CD4-positive, alpha-beta T cell treated with Interleukin-10 for 1 hour (primary cell): Measurements from ENCODE around the gene ECT2.
"Not testable (repeated sequence)": the region's sequence is repeated elsewhere in the genome, so short reads cannot be mapped to it uniquely, and the experiment has no call there.

ENCODE experiments used
- DNase-seq: peaks from one replicate; pipeline ENCODE4 v3.0.0-alpha.2; 2020

ECT2 gene

DNA sequence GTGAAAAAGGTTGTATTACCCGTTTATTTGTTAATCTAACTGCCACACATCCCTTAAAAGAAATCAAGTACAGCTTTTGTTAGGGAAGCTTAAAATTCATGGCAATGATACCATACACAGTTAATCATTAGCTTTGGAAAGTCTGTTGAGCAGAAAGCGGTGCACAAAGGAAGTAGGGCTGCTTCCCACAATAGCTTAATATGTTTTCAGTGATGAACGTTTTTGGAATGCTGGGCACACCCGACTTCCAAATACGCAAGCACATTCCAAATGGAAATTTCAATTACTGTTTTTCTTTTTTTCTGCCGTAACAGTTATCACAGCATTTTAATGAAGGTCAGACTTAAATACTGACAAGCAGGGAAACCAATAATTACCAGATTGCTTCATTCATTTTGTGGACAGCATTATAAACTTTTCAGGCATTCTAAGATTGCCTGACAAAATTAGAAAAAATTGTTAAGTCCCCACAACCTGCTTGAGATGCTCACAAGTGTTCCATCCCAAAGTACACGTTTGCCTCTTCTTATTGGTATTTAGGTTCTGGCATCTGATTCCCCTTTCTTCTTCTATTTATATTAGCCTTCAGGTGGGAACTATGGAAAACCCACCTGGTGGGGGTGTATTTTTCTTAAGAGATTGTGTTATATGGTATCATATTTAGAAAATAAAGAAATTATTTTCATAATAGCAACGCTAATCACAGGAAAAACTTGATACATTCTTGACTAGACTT lies 1.1 kb upstream of the ECT2 start:
- no peak for DNase-seq

DNA sequence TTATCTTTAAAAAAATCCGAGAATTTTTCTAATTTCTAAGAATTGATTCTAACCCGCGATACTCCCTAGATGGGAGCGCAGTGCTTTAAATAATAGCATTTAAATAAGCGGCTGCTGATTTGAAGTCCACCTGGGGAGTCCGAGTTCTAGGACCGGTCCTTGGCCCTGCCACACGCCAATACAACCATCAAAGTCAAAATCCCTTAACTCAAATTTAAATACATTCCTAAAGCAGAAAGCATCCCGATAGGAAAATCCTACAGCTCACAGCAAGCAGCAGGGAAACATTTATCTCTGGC lies 508 bp upstream of the ECT2 start:
- no peak for DNase-seq

DNA sequence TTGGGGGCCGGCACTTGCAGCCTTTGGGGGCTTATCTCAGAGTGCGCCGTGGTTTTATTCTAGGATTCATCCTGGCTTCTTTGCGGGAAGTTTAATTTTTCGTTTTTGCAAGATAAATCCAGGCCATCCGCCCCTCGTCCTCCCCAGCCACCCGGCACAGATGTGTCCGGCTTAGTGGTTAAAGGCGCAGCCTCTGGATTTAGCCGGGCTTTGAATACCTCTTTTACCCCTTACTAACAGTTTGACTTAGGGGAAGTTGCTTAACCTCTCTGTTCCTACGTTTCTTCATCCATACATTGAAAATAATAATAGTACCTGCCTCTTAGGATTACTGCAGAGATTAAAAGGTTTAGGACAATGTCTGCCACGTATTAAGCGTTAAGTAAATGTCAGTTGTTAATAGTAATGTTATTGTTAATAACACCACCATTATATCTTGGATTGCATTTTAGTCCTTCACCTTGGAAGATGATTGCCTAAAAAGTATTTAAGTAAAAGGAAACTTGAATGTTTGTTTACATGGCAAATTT lies 714 bp downstream of the ECT2 start:
- no peak for DNase-seq

DNA sequence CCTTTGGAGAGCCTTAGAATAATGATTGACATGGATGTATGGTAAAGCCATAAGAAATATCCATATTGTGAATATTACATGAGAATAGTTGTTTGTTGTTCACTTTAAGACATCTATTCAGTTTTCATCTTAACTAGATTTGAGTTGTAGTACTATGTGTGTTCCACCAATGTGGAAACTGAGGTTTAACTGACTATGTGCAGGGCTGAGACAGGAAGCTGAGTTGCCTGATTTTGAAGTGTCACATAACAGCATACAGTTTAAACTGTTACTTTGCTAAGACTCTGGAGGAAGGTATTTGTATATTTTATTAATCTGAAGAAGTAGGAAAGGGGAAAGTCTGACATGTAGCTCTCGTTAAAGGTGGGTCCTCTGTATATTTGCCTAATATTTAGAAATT lies 2.1 kb downstream of the ECT2 start:
- peak; percentile 10 for DNase-seq

DNA sequence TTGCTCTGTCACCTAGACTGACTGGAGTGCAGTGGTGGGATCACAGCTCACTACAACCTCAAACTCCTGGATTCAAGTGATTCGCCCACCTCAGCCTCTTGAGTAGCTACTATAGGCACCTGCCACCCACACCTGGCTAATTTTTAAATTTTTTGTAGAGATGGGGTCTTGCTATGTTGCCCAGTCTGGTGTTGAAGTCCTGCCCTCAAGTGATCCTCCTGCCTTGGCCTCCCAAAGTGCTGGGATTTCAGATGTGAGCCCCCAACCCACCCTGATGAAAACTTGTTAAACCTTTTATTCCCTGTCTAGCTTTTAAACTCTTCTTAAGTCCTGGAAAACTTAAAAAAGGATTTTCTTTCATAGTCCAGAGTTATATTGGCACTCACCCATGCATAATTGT lies 2.6 kb downstream of the ECT2 start:
- DNase-seq, result no peak

DNA sequence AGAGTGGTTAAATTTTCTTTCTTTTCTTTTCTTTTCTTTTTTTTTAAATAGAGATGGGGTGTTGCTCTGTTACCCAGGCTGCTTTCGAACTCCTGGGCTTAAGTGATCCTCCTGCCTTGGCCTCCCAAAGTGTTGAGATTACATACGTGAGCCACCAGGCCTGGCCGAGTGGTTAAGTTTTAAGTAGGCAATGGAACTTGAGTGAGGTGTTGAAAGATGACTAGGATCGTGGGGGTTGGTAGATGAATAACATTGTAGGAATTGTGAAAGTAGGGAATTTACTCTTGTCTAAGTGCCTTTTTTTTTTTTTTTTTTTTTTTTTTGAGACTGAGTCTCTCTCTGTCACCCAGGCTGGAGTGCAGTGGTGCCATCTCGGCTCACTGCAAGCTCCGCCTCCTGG lies 9.9 kb downstream of the ECT2 start:
- not testable (repeated sequence) for DNase-seq

DNA sequence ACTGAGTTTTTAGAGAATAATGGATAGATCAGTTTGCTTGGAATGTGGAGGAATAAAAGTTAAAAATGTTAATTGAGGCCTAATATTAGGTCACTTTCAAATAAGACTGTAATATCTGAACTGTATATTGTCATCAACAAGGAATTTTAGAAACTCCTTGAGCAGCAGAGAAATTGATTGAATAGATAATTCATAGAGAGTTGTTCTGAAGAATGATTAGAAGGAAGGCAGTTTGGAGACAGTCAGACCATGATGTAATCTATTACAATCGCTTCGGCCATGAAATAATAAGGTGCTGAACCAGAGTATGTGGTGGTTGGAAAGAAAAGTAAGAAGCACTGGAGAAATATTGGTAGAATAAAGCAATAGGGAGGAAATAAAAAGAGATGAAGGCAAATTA lies 15.7 kb downstream of the ECT2 start:
- DNase-seq, result no peak

DNA sequence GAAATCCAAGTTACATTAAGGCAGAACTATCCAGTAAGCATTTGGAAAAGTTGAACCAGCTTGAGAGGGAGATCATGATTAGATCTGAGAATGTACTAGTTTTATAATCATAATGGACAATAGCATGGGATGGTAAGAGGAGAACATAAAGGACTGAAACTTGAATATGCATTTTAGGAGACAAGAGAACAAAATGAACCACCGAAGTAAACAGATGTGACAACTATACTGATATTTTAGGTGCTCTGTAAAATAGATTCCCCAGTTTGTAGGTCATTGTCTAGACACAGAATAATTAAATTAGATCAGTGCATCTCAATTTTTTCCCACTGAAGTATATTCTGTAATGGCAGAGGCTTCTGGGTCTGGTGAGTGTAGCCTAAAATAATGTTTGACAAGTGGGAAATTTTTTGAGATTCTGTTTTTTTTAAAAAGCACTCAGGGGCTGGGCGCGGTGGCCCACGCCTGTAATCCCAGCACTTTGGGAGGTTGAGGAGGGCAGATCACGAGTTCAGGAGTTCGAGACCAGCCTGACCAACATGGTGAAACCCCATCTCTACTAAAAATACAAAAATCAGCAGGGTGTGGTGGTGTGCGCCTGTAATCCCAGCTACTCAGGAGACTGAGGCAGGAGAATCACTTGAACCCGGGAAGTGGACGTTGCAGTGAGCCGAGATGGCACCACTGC lies 16.3 kb downstream of the ECT2 start:
- no peak for DNase-seq

DNA sequence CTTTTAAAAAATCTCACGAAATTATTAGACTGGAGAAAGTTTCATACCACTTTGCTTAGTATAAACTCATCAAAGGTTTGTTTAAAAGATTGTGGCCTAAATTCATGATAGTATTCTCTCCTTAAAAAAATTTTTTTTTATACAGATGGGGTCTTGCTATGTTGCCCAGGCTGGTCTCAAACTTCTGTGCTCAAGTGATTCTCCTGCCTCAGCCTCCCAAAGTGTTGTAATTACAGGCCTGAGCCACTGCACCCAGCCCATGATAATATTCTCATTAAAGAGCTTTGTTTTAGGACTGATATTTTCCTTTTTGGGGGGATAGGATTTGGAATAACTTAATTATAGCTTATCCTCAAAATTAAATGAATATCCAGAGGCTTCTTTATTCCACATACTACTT lies 19.9 kb downstream of the ECT2 start:
- no peak for DNase-seq

DNA sequence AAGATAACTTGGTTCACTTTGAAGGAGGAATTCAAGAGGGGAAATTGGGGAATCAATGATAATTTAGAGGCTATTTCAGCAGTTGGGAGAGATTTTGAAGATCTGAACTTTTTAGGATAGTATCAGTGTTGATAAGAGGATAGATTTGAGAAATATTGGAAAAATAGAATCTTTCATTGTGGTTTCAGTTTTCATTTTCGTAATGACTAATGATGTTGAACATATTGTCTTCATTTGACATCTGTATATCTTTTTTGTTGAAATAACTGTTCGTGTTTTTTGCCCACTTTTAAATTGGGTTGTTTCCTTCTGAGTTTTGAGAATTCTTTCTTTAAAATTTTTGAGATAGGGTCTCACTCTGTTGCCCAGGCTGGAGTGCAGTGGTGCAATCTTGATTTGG lies 21.1 kb downstream of the ECT2 start:
- DNase-seq, result no peak

DNA sequence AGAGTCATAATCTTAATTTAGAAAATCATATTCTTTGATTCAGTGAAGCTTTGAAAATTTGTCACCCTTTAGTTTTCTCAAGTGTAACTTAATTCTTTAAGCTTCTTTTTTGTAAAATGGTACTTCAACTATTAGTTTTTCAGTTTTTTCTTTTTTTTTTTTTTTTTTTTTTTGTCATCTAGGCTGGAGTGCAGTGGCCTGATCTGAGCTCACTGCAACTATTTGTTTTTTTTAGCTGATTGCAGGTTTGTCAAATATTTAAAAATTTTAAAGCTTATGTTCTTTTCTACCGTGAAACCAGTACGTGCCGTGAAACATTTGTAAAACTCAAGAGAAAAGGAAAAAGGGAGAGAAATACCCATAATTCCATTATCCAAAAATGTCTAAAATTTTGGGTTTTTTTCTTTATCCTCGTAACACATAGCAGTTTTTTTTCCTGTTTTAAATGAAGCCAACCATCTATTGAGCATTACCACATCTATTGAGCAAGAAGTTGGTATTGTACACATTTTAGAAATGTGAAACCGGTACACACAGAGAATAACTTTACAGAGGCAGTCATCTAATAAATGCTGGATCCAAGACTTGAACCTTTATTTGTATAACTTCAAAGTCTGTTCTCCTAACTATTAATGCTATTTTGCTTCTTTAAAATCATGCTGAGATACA lies 25.7 kb downstream of the ECT2 start:
- no peak for DNase-seq

DNA sequence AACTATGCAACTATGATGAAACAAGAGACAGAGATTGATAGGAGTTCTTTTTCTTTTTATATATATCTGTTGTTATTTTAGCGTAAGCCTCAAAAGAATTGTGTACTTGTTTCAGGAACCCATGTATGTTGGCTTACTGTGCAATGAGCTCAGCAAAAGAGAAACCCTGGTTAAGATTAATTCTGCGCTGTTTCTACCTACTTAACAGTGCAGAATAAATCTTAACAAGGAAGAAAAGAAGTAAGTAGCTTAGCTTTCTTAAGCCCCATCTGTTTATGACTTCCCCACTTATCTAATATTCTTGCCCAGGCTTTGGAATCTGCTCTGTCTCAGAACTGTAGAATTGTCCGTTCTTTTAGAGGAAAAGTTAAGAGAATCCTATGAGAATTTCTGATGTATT lies 27.4 kb downstream of the ECT2 start:
- no peak for DNase-seq

DNA sequence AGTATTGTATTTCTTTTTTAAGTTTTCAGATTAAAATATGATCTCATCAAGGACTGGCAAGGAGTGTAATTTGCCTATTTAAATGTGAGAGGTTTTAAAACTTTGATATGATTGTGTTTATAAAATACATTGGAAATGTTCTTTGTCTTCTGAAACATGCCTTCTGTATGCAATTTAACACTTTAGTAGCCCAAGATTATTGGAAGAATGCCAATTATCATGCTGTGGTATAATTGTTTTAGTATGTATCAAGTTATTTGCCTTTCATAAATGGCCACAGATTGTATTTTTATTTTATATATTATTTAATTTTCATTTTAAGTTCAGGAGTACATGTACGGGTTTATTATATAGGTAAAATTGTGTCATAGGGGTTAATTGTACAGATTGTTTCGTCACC lies 31.7 kb downstream of the ECT2 start:
- no peak for DNase-seq

DNA sequence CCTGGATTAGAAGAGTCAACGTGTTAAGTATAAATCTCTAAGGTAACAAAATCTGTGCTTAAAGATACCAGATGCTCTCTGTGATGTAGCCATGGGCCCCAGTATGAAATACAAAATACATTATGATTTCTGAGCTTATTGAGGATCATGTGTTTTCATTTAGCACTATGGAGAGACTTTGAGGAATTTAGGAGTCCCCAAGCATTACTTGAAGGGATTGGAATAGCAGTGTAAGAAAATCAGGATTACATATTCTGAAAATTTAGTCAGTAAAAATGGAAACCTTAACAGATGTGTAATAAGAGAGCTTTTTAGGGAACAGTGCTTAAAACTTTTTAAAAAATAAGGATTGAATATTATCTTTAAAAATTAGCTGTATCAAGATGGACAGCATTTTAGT lies 35.5 kb downstream of the ECT2 start:
- no peak for DNase-seq

DNA sequence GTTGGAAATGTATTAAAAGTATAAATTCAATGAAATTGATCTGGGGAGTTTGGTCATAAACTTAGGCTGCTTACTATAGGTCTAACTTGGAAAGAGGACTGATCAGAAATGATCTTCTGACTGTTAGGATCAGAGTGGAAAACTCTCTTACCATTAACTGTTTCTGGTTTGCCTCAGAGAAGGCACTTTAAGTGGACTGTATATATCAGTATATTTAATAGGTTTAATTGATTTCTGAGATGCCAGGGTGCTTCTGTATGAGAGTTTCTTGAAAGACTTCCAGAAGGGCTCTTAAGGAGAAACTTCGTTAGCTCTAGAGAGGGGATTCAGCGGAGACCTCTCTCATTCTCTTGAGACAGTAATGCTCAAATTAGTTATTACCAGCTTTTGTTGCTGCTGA lies 36.5 kb downstream of the ECT2 start:
- DNase-seq, result no peak

DNA sequence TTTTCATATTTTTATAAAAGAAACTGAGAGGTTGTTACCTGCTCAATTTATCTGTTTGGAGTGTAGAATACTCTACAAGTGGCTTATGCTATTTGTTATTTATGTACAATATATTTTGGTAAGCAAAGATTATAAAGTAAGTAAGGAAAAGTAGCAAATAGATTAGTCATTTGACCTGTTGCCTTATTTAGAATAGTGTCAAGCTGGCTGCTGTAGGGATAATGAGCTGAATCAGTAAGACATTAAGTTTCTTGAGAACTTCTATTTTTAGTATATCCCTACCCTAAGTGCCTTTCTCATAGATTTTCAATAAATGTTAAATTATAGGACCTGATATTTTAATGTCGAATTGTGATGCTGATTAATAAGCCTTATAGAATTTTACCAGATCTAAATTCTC lies 37.2 kb downstream of the ECT2 start:
- no peak for DNase-seq

DNA sequence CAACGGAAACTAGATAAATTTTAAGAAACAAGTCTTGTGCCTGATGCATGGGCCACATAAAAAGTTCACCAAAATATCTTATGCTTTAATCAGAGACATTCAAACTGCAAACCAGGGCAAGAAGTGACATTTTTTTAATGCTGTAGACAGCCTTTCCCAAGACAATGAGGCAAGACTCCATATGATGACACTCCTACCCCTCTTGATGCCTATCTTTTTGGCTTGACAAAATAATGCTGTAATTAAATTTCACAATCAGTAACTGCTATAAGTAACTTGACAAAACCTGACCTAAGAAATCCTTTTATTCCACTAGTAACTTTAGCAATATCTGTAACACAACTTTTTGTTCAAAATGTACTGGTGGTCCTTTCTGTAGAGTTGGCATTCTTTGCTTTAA lies 48.7 kb downstream of the ECT2 start:
- no peak for DNase-seq

DNA sequence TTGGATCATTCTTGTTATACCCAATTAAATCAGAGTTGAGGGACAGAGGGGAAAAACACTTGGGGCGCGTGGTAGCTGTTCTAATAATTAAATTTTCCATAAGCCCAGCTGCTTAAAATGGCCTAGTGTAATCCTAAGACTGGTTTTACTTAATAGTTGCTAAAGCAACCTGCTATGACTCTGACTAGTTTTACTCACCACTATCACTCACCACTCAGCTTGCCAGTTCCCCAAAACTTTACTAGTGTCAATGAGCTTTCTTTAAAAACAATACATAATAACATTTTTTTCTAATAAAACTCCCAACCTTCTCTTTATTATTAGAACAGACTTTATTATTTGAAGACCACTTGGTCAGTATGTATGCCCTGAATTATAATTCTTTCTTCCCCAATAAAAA lies 49.6 kb downstream of the ECT2 start:
- no peak for DNase-seq

DNA sequence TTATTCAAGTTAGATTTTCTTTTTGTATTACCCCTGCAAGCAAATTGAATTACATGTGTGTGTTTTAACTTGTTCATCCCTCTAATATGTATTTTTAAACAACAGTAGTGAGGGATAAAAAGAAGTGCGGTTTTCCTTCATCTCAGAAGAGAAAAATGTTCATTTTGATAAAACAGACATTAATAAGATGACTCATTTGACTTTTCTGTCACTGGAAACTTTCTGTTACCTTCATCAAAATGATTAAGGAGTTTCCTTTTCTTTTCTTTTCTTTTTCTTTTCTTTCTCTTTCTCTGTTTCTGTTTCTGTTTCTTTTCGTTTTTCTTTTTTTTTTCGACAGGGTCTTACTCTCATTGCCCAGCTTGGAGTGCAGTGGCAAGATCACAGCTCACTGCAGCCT lies 53.0 kb downstream of the ECT2 start:
- DNase-seq, result no peak

DNA sequence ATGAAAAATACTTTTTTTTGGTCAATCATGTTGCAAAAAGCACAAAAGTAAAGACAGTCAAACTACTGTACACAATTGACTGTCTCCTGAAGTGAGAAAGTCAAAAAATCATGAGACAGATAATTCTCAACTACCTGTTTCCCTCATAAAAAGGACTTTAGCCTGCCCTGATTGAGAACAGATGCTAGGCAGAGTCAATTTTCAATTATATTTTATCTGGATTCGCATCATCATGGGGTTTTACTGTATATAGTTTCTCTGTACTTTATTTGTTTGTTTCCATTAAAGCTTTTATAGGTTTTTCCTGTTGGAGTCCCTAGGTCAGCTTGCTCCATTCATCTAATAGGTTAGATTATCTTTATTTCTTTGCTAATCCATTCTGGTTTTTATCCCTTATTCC lies 53.8 kb downstream of the ECT2 start:
- DNase-seq, result no peak

DNA sequence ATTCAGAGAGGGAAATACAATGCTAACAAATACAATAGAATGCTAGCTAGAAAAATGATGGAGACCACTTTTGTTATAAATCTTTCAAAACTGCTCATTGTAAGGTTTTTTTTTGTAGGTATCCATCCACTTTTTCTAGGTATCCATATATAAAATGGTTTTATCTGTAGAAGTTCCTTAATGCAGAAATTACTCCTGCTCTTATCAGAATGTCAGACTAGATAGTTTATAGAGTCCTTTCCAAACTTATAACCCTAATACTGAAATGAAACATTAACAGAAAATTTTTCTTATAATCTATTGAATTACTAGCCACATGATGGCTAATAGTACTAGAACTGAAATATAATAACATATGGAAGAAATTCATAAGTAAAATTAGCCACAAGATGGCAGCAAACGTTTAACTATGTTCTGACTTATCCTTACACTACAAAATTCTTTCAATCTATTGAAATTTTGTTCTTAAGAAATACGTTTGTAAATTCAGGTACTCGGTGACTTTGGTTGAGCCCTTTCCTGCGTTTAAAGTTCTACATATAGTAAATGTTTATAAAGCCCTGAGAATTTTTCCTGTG lies 58.5 kb downstream of the ECT2 start:
- peak; percentile 34 for DNase-seq

DNA sequence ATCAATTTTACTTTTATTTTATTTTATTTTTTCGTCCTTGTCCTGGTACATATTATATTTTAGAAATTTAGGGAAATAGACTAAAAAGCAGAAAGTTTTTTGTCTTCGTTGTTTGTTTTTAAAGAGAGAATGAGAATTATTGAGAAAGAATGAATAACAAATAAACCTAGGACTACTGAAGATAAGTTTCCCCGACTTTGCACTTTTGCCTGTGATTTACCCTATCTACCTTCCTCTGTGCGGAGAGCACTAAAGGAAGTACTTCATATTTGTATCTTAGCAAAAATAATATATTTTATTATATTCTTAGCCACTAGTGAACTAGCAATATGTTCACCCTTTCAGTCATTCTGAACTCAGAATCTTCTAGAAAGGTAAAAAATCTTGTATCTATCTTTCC lies 60.6 kb downstream of the ECT2 start:
- DNase-seq, result no peak

DNA sequence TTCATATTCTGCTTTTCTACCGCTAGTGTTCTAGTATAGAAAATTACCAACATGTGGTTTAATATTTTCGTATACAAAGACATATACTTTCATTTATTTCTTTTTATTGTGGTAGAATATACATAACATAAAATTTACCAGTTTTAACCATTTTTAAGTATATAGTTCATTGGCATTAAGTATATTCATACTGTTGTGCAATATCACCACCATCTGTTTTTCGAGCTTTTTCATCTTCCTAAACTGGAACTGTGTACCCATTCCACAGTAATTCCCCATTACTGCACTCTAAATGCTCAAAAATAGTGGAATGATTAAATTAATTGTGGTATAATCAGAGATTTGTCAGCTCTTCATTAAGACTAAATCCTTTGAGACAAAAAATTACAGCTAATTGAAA lies 62.9 kb downstream of the ECT2 start:
- DNase-seq, result no peak

DNA sequence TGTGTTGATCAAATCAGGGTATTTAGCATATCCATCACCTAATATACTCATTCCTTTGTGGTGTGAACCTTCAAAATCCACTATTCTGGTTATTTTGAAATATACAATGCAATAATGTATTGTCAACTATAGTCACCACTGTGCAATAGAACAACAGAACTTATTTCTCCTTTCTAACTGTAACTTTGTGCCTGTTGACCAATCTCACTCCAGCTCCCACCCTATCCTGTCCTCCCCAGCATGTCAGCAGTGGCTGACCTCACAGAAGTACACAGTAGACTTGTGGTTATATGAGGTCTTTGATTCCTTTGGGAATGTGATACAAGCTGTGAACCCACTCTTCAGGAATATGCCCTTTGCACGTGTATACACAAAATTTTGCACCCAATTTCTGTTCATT lies 64.2 kb downstream of the ECT2 start:
- DNase-seq, result no peak
